AG10803 (cell line): ENCODE results near the gene AMDHD2.

Experiments
- DNase-seq: peaks from one replicate; pipeline ENCODE4 v3.0.0; 2010; ENCODE audit warnings: low read depth
- H3K4me3 ChIP-seq: 2 replicates; pipeline ENCODE4 v1.5.1; 2011; ENCODE audit warnings: mild to moderate bottlenecking, low read length, control low read depth
- CTCF ChIP-seq: conservative IDR thresholded peaks from 2 replicates; pipeline ENCODE4 v1.5.1; 2011; ENCODE audit warnings: mild to moderate bottlenecking, low read length, control low read depth, inconsistent platforms

The AMDHD2 gene

GRCh38 chr16:2489581-2489980 is 30.6 kb upstream of the AMDHD2 start:
- no peak for TF ChIP-seq CTCF

DNA sequence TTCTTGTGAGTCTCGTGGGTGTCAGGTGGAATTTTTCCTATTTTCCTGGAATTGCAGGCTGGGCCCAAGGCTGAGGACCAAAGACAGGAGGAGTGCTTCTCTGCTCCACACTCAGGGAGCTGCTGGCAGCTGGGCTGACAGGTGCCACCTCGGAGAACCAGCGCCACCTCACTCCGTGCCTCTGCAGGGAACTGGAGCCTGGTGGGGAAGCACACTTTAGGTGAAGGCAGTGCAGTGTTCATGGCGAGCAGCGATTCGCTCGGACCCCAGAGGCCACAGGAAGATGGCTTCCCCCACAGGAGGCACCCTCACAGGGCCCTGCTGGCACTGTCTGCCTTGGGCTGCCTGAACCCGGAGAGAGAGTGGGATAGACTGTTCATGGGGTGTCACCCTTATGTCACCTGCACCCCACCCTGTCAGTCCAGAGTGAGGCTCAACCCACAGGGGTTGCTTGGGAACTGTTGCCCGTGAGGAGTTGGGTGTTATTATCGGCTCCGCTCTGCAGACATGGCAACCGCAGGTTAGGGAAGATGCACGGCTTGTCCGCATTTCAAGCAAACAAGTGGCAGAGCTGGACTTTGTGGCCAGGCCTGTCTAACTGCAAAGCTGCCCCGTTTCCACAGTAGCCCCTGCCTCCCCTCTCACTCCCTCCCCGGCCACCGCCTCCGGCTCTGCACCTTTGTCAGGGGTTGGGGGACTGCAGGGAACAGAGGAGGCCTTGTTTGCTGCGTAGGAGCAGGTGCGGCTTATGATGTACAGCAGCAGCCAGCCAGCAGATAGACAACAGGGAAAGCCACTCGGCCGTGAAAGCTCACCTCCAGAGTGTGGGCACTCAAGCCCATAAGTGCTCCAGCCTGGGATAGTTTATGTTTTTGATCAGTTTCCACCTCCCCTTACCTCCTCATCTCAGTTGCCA is 29.7 kb upstream of the AMDHD2 start:
- DNase-seq: no peak
- H3K4me3 ChIP-seq: no peak overlapping the region
- TF ChIP-seq CTCF: no peak

More at GRCh38 chr16:2489581-2489980, 30.6 kb upstream of the AMDHD2 start:
- no peak for DNase-seq
- no peak overlapping the region for H3K4me3 ChIP-seq

DNA sequence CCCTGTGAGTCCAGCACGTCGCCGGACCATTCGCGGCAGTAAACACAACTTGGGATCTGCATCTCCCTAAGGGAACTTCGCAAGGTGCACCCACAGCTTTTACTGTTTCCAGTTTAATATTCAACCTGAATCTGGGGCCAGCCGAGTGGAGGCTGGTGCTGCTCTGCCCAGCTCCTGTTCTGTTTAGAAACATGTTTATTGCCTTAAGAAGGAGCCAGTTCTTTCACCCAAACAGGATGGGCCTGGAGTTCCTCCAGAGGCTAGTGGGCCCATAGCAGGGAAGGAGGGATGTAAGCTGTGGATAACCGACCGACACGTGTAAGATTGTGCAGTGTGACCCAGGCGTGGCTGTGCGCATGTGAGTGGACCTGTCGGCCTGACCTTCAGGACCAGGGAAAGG is 27.9 kb upstream of the AMDHD2 start:
- H3K4me3 ChIP-seq: no peak overlapping the region
- no peak for TF ChIP-seq CTCF
- no peak for DNase-seq

DNA sequence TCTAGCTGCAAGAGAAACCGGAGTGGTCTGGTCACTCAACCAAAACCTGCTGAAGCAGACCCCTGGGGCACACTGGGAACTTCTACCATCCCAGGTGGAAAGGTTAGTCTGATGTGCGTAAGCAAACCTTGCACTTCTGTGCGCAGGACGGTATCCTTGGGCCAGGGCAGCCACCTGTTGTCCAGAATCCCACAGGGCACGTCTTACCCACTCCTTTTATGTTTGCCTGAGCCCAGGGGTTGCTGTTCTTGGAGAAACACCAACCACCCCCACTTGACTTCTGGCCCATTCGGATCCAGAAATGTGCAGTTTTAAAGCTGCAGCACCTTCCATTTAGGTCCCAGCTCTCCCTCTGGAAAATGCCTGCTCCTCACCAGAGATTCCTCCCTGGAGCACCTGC is 26.6 kb upstream of the AMDHD2 start:
- TF ChIP-seq CTCF: no peak
- no peak overlapping the region for H3K4me3 ChIP-seq
- DNase-seq: no peak

GRCh38 chr16:2494616-2495015 is 25.6 kb upstream of the AMDHD2 start:
- TF ChIP-seq CTCF: no peak
- no peak for DNase-seq
- H3K4me3 ChIP-seq: no peak overlapping the region

- H3K4me3 ChIP-seq: no peak overlapping the region
- DNase-seq: no peak
- TF ChIP-seq CTCF: no peak
Measured at GRCh38 chr16:2495041-2495440, 25.1 kb upstream of the AMDHD2 start.
